ENCODE results near the gene ZNF862.

GRCh38 chr7:149881328-149882247 lies 43.4 kb downstream of the ZNF862 start:
- TF ChIP-seq CTCF (IDR thresholded peaks at IDR 0.05) (no peak), FOXJ3 (CRISPR knock-in tag; IDR thresholded peaks at IDR 0.05; ENCODE audit: borderline replicate concordance) (no peak)
